SK-N-SH (cell line): ENCODE measurements around the gene PIAS4. TPM values are rescaled to one million over a fixed set of nuclear protein-coding genes. Genes with fewer than 3 reads are reported as not detected.

ENCODE experiments used
- CTCF ChIA-PET: fragments of 300-600, 350-600 bp; formaldehyde crosslinking; extraction: SDS; loops from one replicate; lab custom pipeline; 2021; lab: Yijun Ruan, JAX
- POLR2A ChIA-PET: fragments of 350-600 bp; sonication (Branson Sonifier 250); formaldehyde crosslinking; extraction: SDS; loops from one replicate; lab custom pipeline; 2020; ENCODE audit warnings: antibody characterized with exemption, inconsistent platforms; lab: Yijun Ruan, JAX
- DNase-seq: peaks from one replicate; pipeline ENCODE4 v3.0.0; 2012
- H2AFZ ChIP-seq: fragments of 200-600 bp; sonication (generic); 2 replicates; pipeline ENCODE4 v1.8.1; 2016; ENCODE audit warnings: antibody characterized with exemption, mild to moderate bottlenecking, low read depth
- H3F3A ChIP-seq: fragments of 200-600 bp; sonication (generic); replicated peaks from 2 replicates; pipeline ENCODE3; 2016; ENCODE audit warnings: antibody characterized with exemption, mild to moderate bottlenecking; ENCODE audit not compliant: insufficient read depth
- H3K27ac ChIP-seq, 2 experiments: fragments of 200-500 bp in 1 of 2; fragments of 200-600 bp in 1 of 2; sonication (Bioruptor generic) in 1 of 2; sonication (generic), shearing (Covaris generic) in 1 of 2; 2 replicates each; pipeline versions ENCODE4 v1.5.1 to v1.6.1; 2014 to 2016; ENCODE audit warnings: low read depth in 2 of 2, inconsistent platforms in 1 of 2, low read length in 1 of 2, mild to moderate bottlenecking in 1 of 2, mixed read lengths in 1 of 2
- H3K27me3 ChIP-seq: fragments of 200-600 bp; sonication (generic), shearing (Covaris generic); 2 replicates; pipeline ENCODE4 v1.6.1; 2016; ENCODE audit warnings: mixed run types; ENCODE audit not compliant: insufficient read depth
- H3K36me3 ChIP-seq, 2 experiments: fragments of 200-500 bp in 1 of 2; fragments of 200-600 bp in 1 of 2; sonication (Bioruptor generic) in 1 of 2; sonication (generic) in 1 of 2; replicated peaks in 1 of 2; 2 replicates each; pipeline versions ENCODE3 to v1.5.1; 2014 to 2016; ENCODE audit warnings: low read length in 1 of 2, mild to moderate bottlenecking in 1 of 2; ENCODE audit not compliant: insufficient read depth in 2 of 2, control insufficient read depth in 1 of 2
- H3K4me1 ChIP-seq, 2 experiments: fragments of 200-500 bp in 1 of 2; fragments of 200-600 bp in 1 of 2; sonication (Bioruptor generic) in 1 of 2; sonication (generic), shearing (Covaris generic) in 1 of 2; 2 replicates each; pipeline versions ENCODE4 v1.5.1 to v1.6.1; 2014 to 2016; ENCODE audit warnings: low read depth in 1 of 2, low read length in 1 of 2, mixed run types in 1 of 2; ENCODE audit not compliant: insufficient read depth in 2 of 2, control insufficient read depth in 1 of 2
- H3K4me2 ChIP-seq: fragments of 200-600 bp; sonication (generic), shearing (Covaris generic); 2 replicates; pipeline ENCODE4 v1.6.1; 2017; ENCODE audit warnings: mixed run types
- H3K4me3 ChIP-seq, 2 experiments: fragments of 200-500 bp in 1 of 2; fragments of 200-600 bp in 1 of 2; sonication (Bioruptor generic) in 1 of 2; sonication (generic), shearing (Covaris generic) in 1 of 2; 2 replicates each; pipeline versions ENCODE4 v1.5.1 to v1.8.1; 2014 to 2016; ENCODE audit warnings: low read depth in 2 of 2, inconsistent platforms in 1 of 2, low read length in 1 of 2, mild to moderate bottlenecking in 1 of 2, mixed read lengths in 1 of 2, moderate library complexity in 1 of 2
- H3K79me2 ChIP-seq: fragments of 200-600 bp; sonication (generic); 2 replicates; pipeline ENCODE4 v1.8.1; 2017; ENCODE audit warnings: mild to moderate bottlenecking; ENCODE audit not compliant: insufficient read depth
- H3K9ac ChIP-seq: fragments of 200-600 bp; sonication (generic); 2 replicates; pipeline ENCODE4 v1.6.1; 2017; ENCODE audit warnings: mixed run types
- H3K9me2 ChIP-seq: fragments of 200-600 bp; sonication (generic); 2 replicates; pipeline ENCODE4 v1.6.1; 2017; ENCODE audit warnings: mixed run types
- H3K9me3 ChIP-seq: fragments of 200-600 bp; sonication (generic); 2 replicates; pipeline ENCODE4 v1.6.1; 2017; ENCODE audit warnings: mixed run types, mild to moderate bottlenecking, moderate library complexity
- H4K20me1 ChIP-seq: fragments of 200-600 bp; sonication (generic); 2 replicates; pipeline ENCODE4 v1.6.1; 2017; ENCODE audit warnings: mild to moderate bottlenecking, mixed run types; ENCODE audit not compliant: insufficient read depth
- CHD2 ChIP-seq: fragments of 150-350 bp; IDR thresholded peaks from 2 replicates; pipeline ENCODE4 v1.6.1; 2018; ENCODE audit warnings: low read length; ENCODE audit not compliant: partially characterized antibody
- EZH2phosphoT487 ChIP-seq: fragments of 200-600 bp; sonication (generic); IDR thresholded peaks from 2 replicates; pipeline ENCODE4 v1.6.1; 2017; ENCODE audit warnings: low read depth, mixed run types, mild to moderate bottlenecking, antibody characterized with exemption, moderate library complexity, borderline replicate concordance
- FOSL2 ChIP-seq: IDR thresholded peaks from 2 replicates; pipeline ENCODE4 v1.4.0; 2012; ENCODE audit warnings: low read depth, mild to moderate bottlenecking, moderate library complexity, borderline replicate concordance
- FOXJ3 ChIP-seq: sonication (generic); formaldehyde crosslinking; IDR thresholded peaks from 2 replicates; pipeline ENCODE4 v1.5.1; 2020; ENCODE audit warnings: mild to moderate bottlenecking, missing genetic modification reagents
- MAX ChIP-seq: IDR thresholded peaks from 2 replicates; pipeline ENCODE4 v1.4.0; 2012; ENCODE audit warnings: low read depth
- PBX3 ChIP-seq: IDR thresholded peaks from 2 replicates; pipeline ENCODE4; 2012
- POLR2AphosphoS5 ChIP-seq: IDR thresholded peaks from 2 replicates; pipeline ENCODE4 v1.6.1; 2012; ENCODE audit warnings: low read depth, low read length
- RAD21 ChIP-seq: IDR thresholded peaks from 2 replicates; pipeline ENCODE4 v1.6.1; 2012; ENCODE audit warnings: mild to moderate bottlenecking, low read length
- RXRA ChIP-seq: IDR thresholded peaks from 2 replicates; pipeline ENCODE4 v1.4.0; 2012; ENCODE audit warnings: low read depth, mild to moderate bottlenecking, borderline replicate concordance
- TAF1 ChIP-seq: IDR thresholded peaks from 2 replicates; pipeline ENCODE4 v1.6.1; 2012; ENCODE audit warnings: low read depth, mild to moderate bottlenecking, low read length, moderate library complexity, borderline replicate concordance
- TCF12 ChIP-seq: IDR thresholded peaks from 2 replicates; pipeline ENCODE4 v1.4.0; 2012
- TEAD4 ChIP-seq: IDR thresholded peaks from 2 replicates; pipeline ENCODE4 v1.4.0; 2012; ENCODE audit warnings: mild to moderate bottlenecking, borderline replicate concordance; ENCODE audit not compliant: insufficient read depth
- USF1 ChIP-seq: IDR thresholded peaks from 2 replicates; pipeline ENCODE4 v1.4.0; 2012; ENCODE audit warnings: low read depth, borderline replicate concordance
- USF2 ChIP-seq: fragments of 150-350 bp; IDR thresholded peaks from 2 replicates; pipeline ENCODE4 v1.6.1; 2017; ENCODE audit warnings: antibody characterized with exemption, low read length, low read depth, borderline replicate concordance
- YY1 ChIP-seq: IDR thresholded peaks from 2 replicates; pipeline ENCODE4 v1.4.0; 2012; ENCODE audit warnings: low read depth, mild to moderate bottlenecking
- ZBTB33 ChIP-seq: IDR thresholded peaks from 2 replicates; pipeline ENCODE4 v1.4.0; 2012; ENCODE audit warnings: low read depth, borderline replicate concordance
- WGBS: methylation state at CpG from one replicate; pipeline ENCODE4 v1.1.6; 2017; ENCODE audit warnings: low lambda C conversion rate; 5-methylcytosine and 5-hydroxymethylcytosine counted together
- polyA plus RNA-seq, 3 experiments: library from polyadenylated mRNA; depleted of rRNA; stranded (reverse); fragments of >200 nt; gene quantifications; 2 replicates each; pipeline ENCODE4 v1.2.3, GENCODE V29; 2012

Gene PIAS4
- polyA plus RNA-seq, 1 of the 3 experiments (the other 2 are of a cell fraction): 14.1 TPM

- Histone ChIP-seq H3F3A (peaks cover 12% of the 10 kb centered on the region), H3K36me3 (peaks cover 5 to 22% of the 10 kb centered on the region in 2 experiments), H3K4me3 (no peak overlapping the region)
- no peak for TF ChIP-seq PBX3
- TF ChIP-seq TEAD4: no peak
- TF ChIP-seq MAX: no peak
- TF ChIP-seq RXRA: no peak
- no peak for TF ChIP-seq FOSL2
- no peak for TF ChIP-seq RAD21
- no peak for TF ChIP-seq FOXJ3 (CRISPR knock-in tag)
- no peak for TF ChIP-seq EZH2phosphoT487
- no peak for TF ChIP-seq YY1
- no peak for TF ChIP-seq POLR2AphosphoS5
- TF ChIP-seq TAF1: no peak
- no peak for TF ChIP-seq USF2
- TF ChIP-seq USF1: no peak
- no peak for TF ChIP-seq ZBTB33
- no peak for TF ChIP-seq TCF12
- no peak for TF ChIP-seq CHD2
- TF ChIP-seq, all 33 proteins: peak for 0
- Histone ChIP-seq H3K9me2 (no peaks in the 10 kb centered on the region), H3K27me3 (no peaks in the 10 kb centered on the region), H3K9ac (no peak overlapping the region), H3K4me1 (no peaks in the 10 kb centered on the region), H3K27ac (no peak overlapping the region), H3K4me2 (no peak overlapping the region), H4K20me1 (peaks cover 33% of the 10 kb centered on the region), H3K9me3 (no peaks in the 10 kb centered on the region), H3K79me2 (peaks cover 11% of the 10 kb centered on the region; the same call in 1 of the 2 replicates), H2AFZ (no peak overlapping the region)
- WGBS: 95% methylated on average over 31 of the region's 33 CpGs
- ChIA-PET POLR2A (no interaction called here), CTCF (no interaction called here)
- DNase-seq: no peak
Measured at GRCh38 chr19:4038057-4038456, 30.5 kb downstream of the PIAS4 start.
